Fibroblast of lung (primary cell): ENCODE data around the gene TCP11L2. TPM values are rescaled to one million over a fixed set of nuclear protein-coding genes. Genes with fewer than 3 reads are reported as not detected.

Experiments
- DNase-seq, 2 donors: peaks; one replicate each; pipeline versions ENCODE4 v3.0.0 to v3.0.0-alpha.2; 2010; ENCODE audit warnings: low read depth in 2 of 2
- H2AFZ ChIP-seq: 2 replicates; pipeline ENCODE4 v1.5.1; 2012; ENCODE audit warnings: low read length, control low read depth, inconsistent platforms
- H3K27ac ChIP-seq: 2 replicates; pipeline ENCODE4 v1.5.1; 2011; ENCODE audit warnings: low read length, control low read depth; ENCODE audit not compliant: insufficient read depth
- H3K27me3 ChIP-seq: 2 replicates; pipeline ENCODE4 v1.5.1; 2011; ENCODE audit warnings: mild to moderate bottlenecking, low read length; ENCODE audit not compliant: control insufficient read depth, insufficient read depth
- H3K36me3 ChIP-seq: 2 replicates; pipeline ENCODE4 v1.5.1; 2011; ENCODE audit warnings: low read length; ENCODE audit not compliant: control insufficient read depth, insufficient read depth
- H3K4me1 ChIP-seq: 2 replicates; pipeline ENCODE4 v1.5.1; 2011; ENCODE audit warnings: low read length; ENCODE audit not compliant: control insufficient read depth, insufficient read depth; ENCODE audit errors: extremely low read depth
- H3K4me2 ChIP-seq: 2 replicates; pipeline ENCODE4 v1.5.1; 2011; ENCODE audit warnings: low read length, control low read depth; ENCODE audit not compliant: insufficient read depth; ENCODE audit errors: extremely low read depth
- H3K4me3 ChIP-seq, 4 experiments: fragments of 200-600 bp in 1 of 4; sonication (generic) in 1 of 4; replicated peaks in 1 of 4; 2 replicates each; pipeline ENCODE4 v1.5.1; 2011 to 2016; ENCODE audit warnings: low read length in 4 of 4, low read depth in 3 of 4, mild to moderate bottlenecking in 3 of 4, control low read depth in 2 of 4, inconsistent platforms in 1 of 4, mixed read lengths in 1 of 4; ENCODE audit not compliant: insufficient read depth in 1 of 4; ENCODE audit errors: control extremely low read depth in 1 of 4
- H3K79me2 ChIP-seq: 2 replicates; pipeline ENCODE4 v1.5.1; 2012; ENCODE audit warnings: mild to moderate bottlenecking, low read length, inconsistent platforms; ENCODE audit not compliant: control insufficient read depth, insufficient read depth
- H3K9ac ChIP-seq: 2 replicates; pipeline ENCODE4 v1.5.1; 2011; ENCODE audit warnings: mild to moderate bottlenecking, low read length, control low read depth; ENCODE audit not compliant: insufficient read depth
- H3K9me3 ChIP-seq: 2 replicates; pipeline ENCODE4 v1.5.1; 2012; ENCODE audit warnings: low read depth, low read length; ENCODE audit not compliant: control insufficient read depth, insufficient read depth
- H4K20me1 ChIP-seq: 2 replicates; pipeline ENCODE4 v1.5.1; 2011; ENCODE audit warnings: low read length; ENCODE audit not compliant: control insufficient read depth, insufficient read depth; ENCODE audit errors: extremely low read depth
- EZH2 ChIP-seq: IDR thresholded peaks from 2 replicates; pipeline ENCODE4 v1.5.1; 2012; ENCODE audit warnings: low read length, control low read depth, mild to moderate bottlenecking; ENCODE audit errors: missing control alignments
- polyA plus RNA-seq, 2 donors: library from polyadenylated mRNA; depleted of rRNA in 1 of 2; stranded (reverse) in 1 of 2; unstranded in 1 of 2; fragments of >200 nt; gene quantifications; 2 replicates each; pipeline ENCODE4 v1.2.1, GENCODE V29; 2011 to 2012; ENCODE audit warnings: missing spikeins in 1 of 2
- total RNA-seq: library from RNA; depleted of rRNA; stranded (reverse); fragments of >200 nt; gene quantifications from 2 replicates; pipeline ENCODE4 v1.2.1, GENCODE V29; 2014
- TF ChIP-seq, protein P1 (sequence below), 2 donors: IDR thresholded peaks in 1 of 2; conservative IDR thresholded peaks in 1 of 2; 1 replicate in 1 of 2; 2 replicates in 1 of 2; pipeline ENCODE4 v1.5.1; 2011 to 2012; ENCODE audit warnings: low read length in 2 of 2, control low read depth in 1 of 2, inconsistent platforms in 1 of 2, low read depth in 1 of 2, mild to moderate bottlenecking in 1 of 2

The TCP11L2 gene
- total and polyA plus RNA-seq, 2 donors (not counting 1 experiment from before 2014, with no cell fraction given), result 23.6 to 82.6 TPM

DNA sequence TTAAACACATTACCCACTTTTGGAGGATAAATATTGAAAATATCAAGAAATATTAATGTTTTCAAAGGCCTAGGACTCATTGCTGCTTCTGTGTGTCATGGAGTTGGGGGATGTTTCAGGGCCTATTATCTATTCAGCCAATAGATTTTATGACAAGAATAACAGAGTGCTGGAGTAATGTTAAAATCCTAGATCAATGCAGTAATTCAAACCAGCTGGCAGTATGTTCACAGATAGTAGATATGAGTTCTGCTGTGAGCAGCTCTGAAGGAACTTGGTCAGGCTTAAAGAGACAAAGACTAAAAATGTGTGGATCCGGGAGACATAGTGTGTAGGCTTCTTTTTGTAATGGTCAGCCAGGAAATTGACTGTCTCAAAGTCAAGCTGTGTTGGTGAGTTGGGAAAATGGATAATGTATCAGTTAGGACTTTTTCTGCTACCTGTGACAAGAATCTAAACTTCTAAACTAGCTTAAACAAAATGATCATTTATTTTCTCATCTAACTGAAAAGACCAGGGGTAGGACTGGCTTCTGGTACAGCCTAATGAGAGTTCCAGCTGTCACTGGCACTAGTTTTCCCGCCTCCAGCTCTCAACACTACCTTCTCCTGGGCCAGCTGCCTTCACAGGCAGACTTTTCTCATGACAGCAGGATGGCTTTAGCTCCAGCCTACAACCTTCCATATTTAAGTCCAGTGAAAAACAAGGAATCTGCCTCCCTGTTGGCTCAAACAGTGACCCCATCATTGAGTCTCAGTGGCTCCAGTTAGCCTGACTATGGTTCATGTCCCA lies 38.7 kb downstream of the TCP11L2 start:
- Histone ChIP-seq H3K9me3 (no peaks in the 10 kb centered on the region), H4K20me1 (no peaks in the 10 kb centered on the region), H3K9ac (no peak overlapping the region), H3K4me3 (no peak overlapping the region), H3K27ac (no peak overlapping the region), H3K4me2 (no peak overlapping the region), H3K4me1 (peaks cover 6% of the 10 kb centered on the region), H3K36me3 (no peaks in the 10 kb centered on the region), H3K27me3 (no peaks in the 10 kb centered on the region), H3K79me2 (no peaks in the 10 kb centered on the region), H2AFZ (no peak overlapping the region)
- TF ChIP-seq EZH2, result no peak
- TF ChIP-seq, protein P1, sequence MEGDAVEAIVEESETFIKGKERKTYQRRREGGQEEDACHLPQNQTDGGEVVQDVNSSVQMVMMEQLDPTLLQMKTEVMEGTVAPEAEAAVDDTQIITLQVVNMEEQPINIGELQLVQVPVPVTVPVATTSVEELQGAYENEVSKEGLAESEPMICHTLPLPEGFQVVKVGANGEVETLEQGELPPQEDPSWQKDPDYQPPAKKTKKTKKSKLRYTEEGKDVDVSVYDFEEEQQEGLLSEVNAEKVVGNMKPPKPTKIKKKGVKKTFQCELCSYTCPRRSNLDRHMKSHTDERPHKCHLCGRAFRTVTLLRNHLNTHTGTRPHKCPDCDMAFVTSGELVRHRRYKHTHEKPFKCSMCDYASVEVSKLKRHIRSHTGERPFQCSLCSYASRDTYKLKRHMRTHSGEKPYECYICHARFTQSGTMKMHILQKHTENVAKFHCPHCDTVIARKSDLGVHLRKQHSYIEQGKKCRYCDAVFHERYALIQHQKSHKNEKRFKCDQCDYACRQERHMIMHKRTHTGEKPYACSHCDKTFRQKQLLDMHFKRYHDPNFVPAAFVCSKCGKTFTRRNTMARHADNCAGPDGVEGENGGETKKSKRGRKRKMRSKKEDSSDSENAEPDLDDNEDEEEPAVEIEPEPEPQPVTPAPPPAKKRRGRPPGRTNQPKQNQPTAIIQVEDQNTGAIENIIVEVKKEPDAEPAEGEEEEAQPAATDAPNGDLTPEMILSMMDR (conservative IDR thresholded peaks at IDR 0.05 in 1 of 2, IDR thresholded peaks at IDR 0.05 in 1 of 2; ENCODE audit: low read depth in 1 of 2, low read length in 2 of 2), result no peak
- no peak for DNase-seq

DNA sequence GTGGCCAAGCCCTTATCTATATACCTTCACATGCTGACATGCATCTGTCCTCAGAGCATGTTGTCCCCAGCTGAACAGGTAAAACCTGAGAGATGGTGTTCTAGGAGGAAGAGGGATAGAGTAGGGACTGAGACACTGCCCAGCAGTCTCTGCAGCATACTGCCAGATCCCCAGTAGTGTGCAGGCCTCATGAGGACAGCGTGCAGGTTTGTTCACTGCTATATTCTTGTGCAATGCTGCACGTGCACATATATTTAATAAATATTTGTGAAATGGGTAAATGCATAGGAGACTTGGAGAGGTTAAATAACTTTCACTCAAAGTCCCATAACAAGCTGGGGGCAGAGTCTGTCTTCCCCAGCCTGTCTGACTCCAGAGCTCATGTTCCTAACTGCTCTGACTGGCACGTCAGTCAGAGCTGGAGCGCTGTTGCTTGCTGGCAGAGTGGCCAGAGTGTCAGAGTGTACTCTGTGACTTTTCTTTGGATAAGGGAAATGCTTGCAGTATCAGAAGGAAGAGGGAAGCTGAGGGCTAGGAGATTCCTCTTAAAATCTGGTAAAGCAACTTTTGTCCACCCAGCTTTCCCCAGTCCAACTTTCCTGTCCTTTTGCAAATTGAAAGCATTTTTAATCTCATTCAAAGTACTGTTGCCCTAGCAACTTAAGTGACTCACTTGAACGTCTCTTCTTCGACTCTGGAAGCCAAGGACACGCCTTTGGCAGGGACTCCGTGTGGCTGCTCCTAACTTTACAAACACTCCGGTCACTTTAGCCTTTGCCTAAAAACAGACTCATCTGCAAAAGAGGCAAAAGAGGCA lies 40.1 kb downstream of the TCP11L2 start:
- Histone ChIP-seq H3K36me3 (no peaks in the 10 kb centered on the region), H3K9ac (peak overlapping the region; percentile 44), H3K27ac (peak overlapping the region; percentile 85), H3K79me2 (no peaks in the 10 kb centered on the region), H4K20me1 (no peaks in the 10 kb centered on the region), H3K4me2 (peak overlapping the region; percentile 96), H2AFZ (peak overlapping the region; percentile 67), H3K4me1 (peaks cover 6% of the 10 kb centered on the region), H3K4me3 (peak overlapping the region; percentile 23 to 38 (median 32)), H3K27me3 (no peaks in the 10 kb centered on the region), H3K9me3 (no peaks in the 10 kb centered on the region)
- no peak for TF ChIP-seq EZH2
- TF ChIP-seq, protein P1 (conservative IDR thresholded peaks at IDR 0.05 in 1 of 2, IDR thresholded peaks at IDR 0.05 in 1 of 2; ENCODE audit: low read depth in 1 of 2, low read length in 2 of 2), result no peak
- DNase-seq, result peak; percentile 76 to 88

DNA sequence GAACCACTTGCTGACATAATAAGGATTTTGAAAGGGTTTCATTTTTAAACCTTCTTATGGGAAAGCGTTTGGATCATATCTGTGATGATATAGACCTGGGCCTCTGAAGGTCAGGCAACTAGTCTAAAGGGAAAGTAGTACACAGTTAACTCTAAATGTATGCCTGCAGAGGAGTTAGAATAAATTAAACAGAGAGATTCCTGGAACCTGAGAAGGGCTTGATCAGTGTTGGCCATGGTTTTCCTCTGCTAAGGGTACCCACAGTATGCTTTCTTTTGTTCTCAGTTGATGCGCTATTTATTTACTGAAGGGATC lies 40.6 kb downstream of the TCP11L2 start:
- no peak overlapping the region for H3K9ac ChIP-seq
- peak overlapping the region; percentile 85 for H3K27ac ChIP-seq
- no peak for TF ChIP-seq EZH2
- TF ChIP-seq, protein P1 (conservative IDR thresholded peaks at IDR 0.05 in 1 of 2, IDR thresholded peaks at IDR 0.05 in 1 of 2; ENCODE audit: low read depth in 1 of 2, low read length in 2 of 2), result no peak

More for the DNA sequence above, 40.6 kb downstream of the TCP11L2 start:
- peak overlapping the region; percentile 96 for H3K4me2 ChIP-seq
- no peaks in the 10 kb centered on the region for H3K27me3 ChIP-seq
- H3K79me2 ChIP-seq, result no peaks in the 10 kb centered on the region
- H3K4me1 ChIP-seq, result peaks cover 6% of the 10 kb centered on the region
- no peak for DNase-seq
- H4K20me1 ChIP-seq, result no peaks in the 10 kb centered on the region
- H3K4me3 ChIP-seq, result peak overlapping the region; percentile 23 to 38 (median 28)
- H3K36me3 ChIP-seq, result no peaks in the 10 kb centered on the region
- H2AFZ ChIP-seq, result peak overlapping the region; percentile 67
- no peaks in the 10 kb centered on the region for H3K9me3 ChIP-seq
